ENCODE results near the gene LYZL1. TPM values are rescaled to one million over a fixed set of nuclear protein-coding genes. Genes with fewer than 3 reads are reported as not detected.
"Not testable (repeated sequence)": the region's sequence is repeated elsewhere in the genome, so short reads cannot be mapped to it uniquely, and the experiment has no call there.

Gene LYZL1
- polyA plus RNA-seq, 1 donor from 2014 or later, result not detected

GRCh38 chr10:29308142-29308541, 19.3 kb downstream of the LYZL1 start:
- not testable (repeated sequence) for H3K27ac Mint-ChIP-seq, H3K36me3 Mint-ChIP-seq, H3K4me3 Mint-ChIP-seq, H3K4me1 Mint-ChIP-seq, H3K9me3 Mint-ChIP-seq
- peaks cover 14% of the 10 kb centered on the region for H3K27me3 Mint-ChIP-seq

- H3K36me3 Mint-ChIP-seq, result peaks cover 2% of the 10 kb centered on the region
- H3K9me3 Mint-ChIP-seq, result no peaks in the 10 kb centered on the region
- H3K4me3 Mint-ChIP-seq, result no peak overlapping the region
- H3K27me3 Mint-ChIP-seq, result peaks cover 14% of the 10 kb centered on the region
- H3K27ac Mint-ChIP-seq, result no peak overlapping the region
- H3K4me1 Mint-ChIP-seq, result peaks cover 0 to 2% (median 0%) of the 10 kb centered on the region in 3 donors
Observed at GRCh38 chr10:29309465-29309864, 20.6 kb downstream of the LYZL1 start.

GRCh38 chr10:29310463-29310862, 21.6 kb downstream of the LYZL1 start:
- not testable (repeated sequence) for H3K9me3 Mint-ChIP-seq, H3K36me3 Mint-ChIP-seq, H3K4me1 Mint-ChIP-seq, H3K27ac Mint-ChIP-seq, H3K4me3 Mint-ChIP-seq
- H3K27me3 Mint-ChIP-seq, result peaks cover 16% of the 10 kb centered on the region

GRCh38 chr10:29313071-29313470, 24.2 kb downstream of the LYZL1 start:
- H3K27ac Mint-ChIP-seq, result no peak overlapping the region
- H3K4me1 Mint-ChIP-seq, result peaks cover 0 to 2% (median 0%) of the 10 kb centered on the region in 3 donors
- H3K4me3 Mint-ChIP-seq, result no peak overlapping the region

GRCh38 chr10:29314726-29315125, 25.9 kb downstream of the LYZL1 start:
- Mint-ChIP-seq H3K36me3 (peaks cover 4% of the 10 kb centered on the region), H3K4me1 (peaks cover 0 to 3% (median 0%) of the 10 kb centered on the region in 3 donors), H3K27me3 (peaks cover 25% of the 10 kb centered on the region)

More at GRCh38 chr10:29313071-29313470, 24.2 kb downstream of the LYZL1 start:
- H3K9me3 Mint-ChIP-seq, result no peaks in the 10 kb centered on the region
- peaks cover 4% of the 10 kb centered on the region for H3K36me3 Mint-ChIP-seq
- H3K27me3 Mint-ChIP-seq, result peaks cover 18% of the 10 kb centered on the region

GRCh38 chr10:29315814-29316213, 26.9 kb downstream of the LYZL1 start:
- Mint-ChIP-seq H3K27me3 (peaks cover 24% of the 10 kb centered on the region), H3K36me3 (peaks cover 4% of the 10 kb centered on the region), H3K27ac (no peak overlapping the region), H3K4me1 (peaks cover 0 to 3% (median 0%) of the 10 kb centered on the region in 3 donors), H3K4me3 (peak overlapping the region in 1 of 4 donors; percentile 4), H3K9me3 (no peaks in the 10 kb centered on the region)

More at GRCh38 chr10:29314726-29315125, 25.9 kb downstream of the LYZL1 start:
- Mint-ChIP-seq H3K27ac (no peak overlapping the region), H3K9me3 (no peaks in the 10 kb centered on the region), H3K4me3 (no peak overlapping the region)

- no peak overlapping the region for H3K27ac Mint-ChIP-seq
- H3K36me3 Mint-ChIP-seq, result peaks cover 4% of the 10 kb centered on the region
- H3K4me3 Mint-ChIP-seq, result peak overlapping the region in 2 of 4 donors; percentile 30 to 57
- peaks cover 0 to 3% (median 0%) of the 10 kb centered on the region in 3 donors for H3K4me1 Mint-ChIP-seq
- peaks cover 24% of the 10 kb centered on the region for H3K27me3 Mint-ChIP-seq
- H3K9me3 Mint-ChIP-seq, result no peaks in the 10 kb centered on the region
Observed at GRCh38 chr10:29316308-29317026, 27.6 kb downstream of the LYZL1 start.

- H3K27ac Mint-ChIP-seq, result no peak overlapping the region
- no peak overlapping the region for H3K4me3 Mint-ChIP-seq
- H3K4me1 Mint-ChIP-seq, result peaks cover 0 to 3% (median 0%) of the 10 kb centered on the region in 3 donors
- H3K36me3 Mint-ChIP-seq, result peaks cover 4% of the 10 kb centered on the region
- H3K27me3 Mint-ChIP-seq, result peaks cover 27% of the 10 kb centered on the region
- H3K9me3 Mint-ChIP-seq, result no peaks in the 10 kb centered on the region
Observed at GRCh38 chr10:29317027-29317420, 28.2 kb downstream of the LYZL1 start.

- Mint-ChIP-seq H3K27me3 (peaks cover 29% of the 10 kb centered on the region), H3K36me3 (peaks cover 2% of the 10 kb centered on the region), H3K9me3 (no peaks in the 10 kb centered on the region), H3K27ac (no peak overlapping the region), H3K4me3 (no peak overlapping the region), H3K4me1 (peaks cover 0 to 3% (median 0%) of the 10 kb centered on the region in 3 donors)
Observed at GRCh38 chr10:29317423-29318021, 28.7 kb downstream of the LYZL1 start.

- H3K27ac Mint-ChIP-seq, H3K36me3 Mint-ChIP-seq, H3K4me1 Mint-ChIP-seq, H3K9me3 Mint-ChIP-seq: not testable (repeated sequence)
- Mint-ChIP-seq H3K4me3 (peak overlapping the region in 1 of 4 donors; percentile 18), H3K27me3 (peaks cover 32% of the 10 kb centered on the region)
Observed at GRCh38 chr10:29318141-29319071, 29.5 kb downstream of the LYZL1 start.

- Mint-ChIP-seq H3K27ac (no peak overlapping the region), H3K9me3 (no peaks in the 10 kb centered on the region), H3K27me3 (peaks cover 29% of the 10 kb centered on the region), H3K4me3 (no peak overlapping the region), H3K36me3 (peaks cover 2% of the 10 kb centered on the region), H3K4me1 (peaks cover 0 to 3% (median 0%) of the 10 kb centered on the region in 3 donors)
Observed at GRCh38 chr10:29319205-29319781, 30.4 kb downstream of the LYZL1 start.

- H3K4me1 Mint-ChIP-seq, H3K9me3 Mint-ChIP-seq, H3K36me3 Mint-ChIP-seq, H3K4me3 Mint-ChIP-seq, H3K27ac Mint-ChIP-seq: not testable (repeated sequence)
- H3K27me3 Mint-ChIP-seq, result peaks cover 33% of the 10 kb centered on the region
Observed at GRCh38 chr10:29320680-29321121, 31.8 kb downstream of the LYZL1 start.

GRCh38 chr10:29321656-29322055, 32.8 kb downstream of the LYZL1 start:
- no peak overlapping the region for H3K4me3 Mint-ChIP-seq

GRCh38 chr10:29322918-29323317, 34.0 kb downstream of the LYZL1 start:
- H3K27me3 Mint-ChIP-seq, result peaks cover 30% of the 10 kb centered on the region
- H3K27ac Mint-ChIP-seq, result no peak overlapping the region
- H3K36me3 Mint-ChIP-seq, result no peaks in the 10 kb centered on the region
- H3K4me3 Mint-ChIP-seq, result no peak overlapping the region
- H3K9me3 Mint-ChIP-seq, result no peaks in the 10 kb centered on the region
- H3K4me1 Mint-ChIP-seq, result peaks cover 0 to 1% (median 0%) of the 10 kb centered on the region in 3 donors

More at GRCh38 chr10:29321656-29322055, 32.8 kb downstream of the LYZL1 start:
- H3K27me3 Mint-ChIP-seq, result peaks cover 33% of the 10 kb centered on the region
- H3K9me3 Mint-ChIP-seq, result no peaks in the 10 kb centered on the region
- peaks cover 2% of the 10 kb centered on the region for H3K36me3 Mint-ChIP-seq
- no peak overlapping the region for H3K27ac Mint-ChIP-seq
- H3K4me1 Mint-ChIP-seq, result peaks cover 0 to 3% (median 0%) of the 10 kb centered on the region in 3 donors
